ENCODE results near the gene OCA2.

OCA2 gene

GRCh38 chr15:27933562-27933961 lies 165.6 kb downstream of the OCA2 start:
- no peak for DNase-seq

- no peak for DNase-seq
These were observed 166.5 kb downstream of the OCA2 start for GRCh38 chr15:27932600-27932999.

- DNase-seq, result no peak
These were observed 170.7 kb downstream of the OCA2 start for GRCh38 chr15:27928386-27928785.

GRCh38 chr15:27912283-27912682 lies 186.8 kb downstream of the OCA2 start:
- no peak for DNase-seq

GRCh38 chr15:27906802-27907201 lies 192.3 kb downstream of the OCA2 start:
- no peak for DNase-seq

- DNase-seq, result no peak
These were observed 195.7 kb downstream of the OCA2 start for GRCh38 chr15:27903405-27903804.

GRCh38 chr15:27902680-27903385 lies 196.3 kb downstream of the OCA2 start:
- DNase-seq, result no peak

- no peak for DNase-seq
These were observed 199.4 kb downstream of the OCA2 start for GRCh38 chr15:27899583-27900285.

- no peak for DNase-seq
These were observed 201.6 kb downstream of the OCA2 start for GRCh38 chr15:27897481-27897880.

- no peak for DNase-seq
These were observed 204.5 kb downstream of the OCA2 start for GRCh38 chr15:27894645-27895044.

- no peak for DNase-seq
These were observed 209.9 kb downstream of the OCA2 start for GRCh38 chr15:27889258-27889657.

GRCh38 chr15:27885201-27885600 lies 213.9 kb downstream of the OCA2 start:
- no peak for DNase-seq

- no peak for DNase-seq
These were observed 214.4 kb downstream of the OCA2 start for GRCh38 chr15:27884726-27885125.

- DNase-seq, result no peak
These were observed 220.3 kb downstream of the OCA2 start for GRCh38 chr15:27878841-27879240.

- DNase-seq, result no peak
These were observed 225.3 kb downstream of the OCA2 start for GRCh38 chr15:27873828-27874227.

- DNase-seq, result no peak
These were observed 226.1 kb downstream of the OCA2 start for GRCh38 chr15:27873039-27873438.

- DNase-seq, result no peak
These were observed 226.8 kb downstream of the OCA2 start for GRCh38 chr15:27872355-27872754.

- no peak for DNase-seq
These were observed 227.2 kb downstream of the OCA2 start for GRCh38 chr15:27871902-27872260.

GRCh38 chr15:27871078-27871901 lies 227.8 kb downstream of the OCA2 start:
- DNase-seq, result no peak

- DNase-seq, result no peak
These were observed 228.8 kb downstream of the OCA2 start for GRCh38 chr15:27870320-27870719.

- peak in 1 of 2 experiments; percentile 43 for DNase-seq
These were observed 229.3 kb downstream of the OCA2 start for GRCh38 chr15:27869697-27870281.

- no peak for DNase-seq
These were observed 230.2 kb downstream of the OCA2 start for GRCh38 chr15:27868828-27869404.

GRCh38 chr15:27867861-27868260 lies 231.3 kb downstream of the OCA2 start:
- no peak for DNase-seq
